HL-60 (cell line): ENCODE measurements around the gene FCHSD2.

Experiments
- DNase-seq, 2 experiments: peaks; one replicate each; pipeline ENCODE4 v3.0.0-alpha.2; 2010 to 2020; ENCODE audit warnings: low read depth in 1 of 2, low spot score in 1 of 2
- H3K27ac ChIP-seq: fragments of 250-450 bp; sonication (Bioruptor Pico); replicated peaks from 2 replicates; pipeline ENCODE4 v1.5.1; 2020; ENCODE audit warnings: mild to moderate bottlenecking, moderate library complexity
- H3K27me3 ChIP-seq: fragments of 250-450 bp; sonication (Bioruptor Pico); 2 replicates; pipeline ENCODE4 v1.5.1; 2021; ENCODE audit warnings: mild to moderate bottlenecking, moderate library complexity; ENCODE audit not compliant: insufficient read depth, poor library complexity, severe bottlenecking
- H3K4me3 ChIP-seq: replicated peaks from 2 replicates; pipeline ENCODE4 v1.5.1; 2011; ENCODE audit warnings: mild to moderate bottlenecking, control low read depth, low read length; ENCODE audit not compliant: insufficient read depth
- GABPA ChIP-seq: IDR thresholded peaks from 2 replicates; pipeline ENCODE4 v1.6.1; 2012; ENCODE audit warnings: low read depth
- POLR2AphosphoS5 ChIP-seq: IDR thresholded peaks from 2 replicates; pipeline ENCODE4 v1.6.1; 2012; ENCODE audit warnings: low read depth
- SPI1 ChIP-seq: IDR thresholded peaks from 2 replicates; pipeline ENCODE4 v1.6.1; 2012; ENCODE audit warnings: low read depth, mild to moderate bottlenecking, borderline replicate concordance
- TF ChIP-seq, protein P1 (sequence below): IDR thresholded peaks from one replicate; pipeline ENCODE4 v1.5.1; 2011; ENCODE audit warnings: low read length, control low read depth, inconsistent platforms; ENCODE audit not compliant: insufficient read depth
- TF ChIP-seq, protein P2 (sequence below): IDR thresholded peaks from 2 replicates; pipeline ENCODE4 v1.6.1; 2012; ENCODE audit warnings: low read depth; ENCODE audit not compliant: insufficient replicate concordance

Gene FCHSD2

DNA sequence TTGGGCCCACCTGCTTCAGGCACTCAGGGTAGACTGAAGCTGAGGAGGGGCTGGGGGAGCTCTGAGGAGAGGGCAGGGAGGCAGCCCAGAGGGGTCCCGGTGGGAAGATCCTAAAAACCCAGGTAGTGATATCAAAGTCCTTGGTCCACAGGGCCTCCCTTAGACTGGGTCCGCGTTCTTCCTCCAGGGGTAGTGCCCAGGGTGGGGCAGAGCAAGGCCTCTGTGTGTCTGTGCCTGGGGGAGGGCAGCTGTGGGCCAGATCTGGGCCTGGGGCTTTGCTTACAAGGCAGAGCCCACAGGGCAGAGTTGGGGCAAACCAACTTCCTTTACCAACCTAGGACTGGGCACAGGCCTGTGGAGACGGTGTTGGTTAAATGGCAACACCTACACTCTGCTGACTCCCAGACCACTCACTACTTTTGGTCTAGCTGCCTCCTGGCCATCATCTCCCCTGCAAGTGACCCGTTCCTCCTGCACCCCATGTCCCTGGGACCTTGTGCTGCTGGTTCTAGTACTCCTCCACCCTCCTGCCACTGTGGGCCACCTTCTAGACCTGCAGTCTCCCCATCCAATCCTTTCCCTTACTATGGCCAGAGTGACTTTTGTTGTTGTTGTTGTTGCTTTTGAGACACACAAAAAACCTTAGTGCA is 312.1 kb downstream of the FCHSD2 start:
- no peak for DNase-seq
- H3K27ac ChIP-seq, result no peak overlapping the region
- H3K4me3 ChIP-seq, result no peak overlapping the region
- TF ChIP-seq, protein P1, sequence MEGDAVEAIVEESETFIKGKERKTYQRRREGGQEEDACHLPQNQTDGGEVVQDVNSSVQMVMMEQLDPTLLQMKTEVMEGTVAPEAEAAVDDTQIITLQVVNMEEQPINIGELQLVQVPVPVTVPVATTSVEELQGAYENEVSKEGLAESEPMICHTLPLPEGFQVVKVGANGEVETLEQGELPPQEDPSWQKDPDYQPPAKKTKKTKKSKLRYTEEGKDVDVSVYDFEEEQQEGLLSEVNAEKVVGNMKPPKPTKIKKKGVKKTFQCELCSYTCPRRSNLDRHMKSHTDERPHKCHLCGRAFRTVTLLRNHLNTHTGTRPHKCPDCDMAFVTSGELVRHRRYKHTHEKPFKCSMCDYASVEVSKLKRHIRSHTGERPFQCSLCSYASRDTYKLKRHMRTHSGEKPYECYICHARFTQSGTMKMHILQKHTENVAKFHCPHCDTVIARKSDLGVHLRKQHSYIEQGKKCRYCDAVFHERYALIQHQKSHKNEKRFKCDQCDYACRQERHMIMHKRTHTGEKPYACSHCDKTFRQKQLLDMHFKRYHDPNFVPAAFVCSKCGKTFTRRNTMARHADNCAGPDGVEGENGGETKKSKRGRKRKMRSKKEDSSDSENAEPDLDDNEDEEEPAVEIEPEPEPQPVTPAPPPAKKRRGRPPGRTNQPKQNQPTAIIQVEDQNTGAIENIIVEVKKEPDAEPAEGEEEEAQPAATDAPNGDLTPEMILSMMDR, result no peak
- TF ChIP-seq GABPA (no peak), POLR2AphosphoS5 (no peak; the same call in 1 of the 2 replicates), SPI1 (no peak)
- TF ChIP-seq, protein P2, sequence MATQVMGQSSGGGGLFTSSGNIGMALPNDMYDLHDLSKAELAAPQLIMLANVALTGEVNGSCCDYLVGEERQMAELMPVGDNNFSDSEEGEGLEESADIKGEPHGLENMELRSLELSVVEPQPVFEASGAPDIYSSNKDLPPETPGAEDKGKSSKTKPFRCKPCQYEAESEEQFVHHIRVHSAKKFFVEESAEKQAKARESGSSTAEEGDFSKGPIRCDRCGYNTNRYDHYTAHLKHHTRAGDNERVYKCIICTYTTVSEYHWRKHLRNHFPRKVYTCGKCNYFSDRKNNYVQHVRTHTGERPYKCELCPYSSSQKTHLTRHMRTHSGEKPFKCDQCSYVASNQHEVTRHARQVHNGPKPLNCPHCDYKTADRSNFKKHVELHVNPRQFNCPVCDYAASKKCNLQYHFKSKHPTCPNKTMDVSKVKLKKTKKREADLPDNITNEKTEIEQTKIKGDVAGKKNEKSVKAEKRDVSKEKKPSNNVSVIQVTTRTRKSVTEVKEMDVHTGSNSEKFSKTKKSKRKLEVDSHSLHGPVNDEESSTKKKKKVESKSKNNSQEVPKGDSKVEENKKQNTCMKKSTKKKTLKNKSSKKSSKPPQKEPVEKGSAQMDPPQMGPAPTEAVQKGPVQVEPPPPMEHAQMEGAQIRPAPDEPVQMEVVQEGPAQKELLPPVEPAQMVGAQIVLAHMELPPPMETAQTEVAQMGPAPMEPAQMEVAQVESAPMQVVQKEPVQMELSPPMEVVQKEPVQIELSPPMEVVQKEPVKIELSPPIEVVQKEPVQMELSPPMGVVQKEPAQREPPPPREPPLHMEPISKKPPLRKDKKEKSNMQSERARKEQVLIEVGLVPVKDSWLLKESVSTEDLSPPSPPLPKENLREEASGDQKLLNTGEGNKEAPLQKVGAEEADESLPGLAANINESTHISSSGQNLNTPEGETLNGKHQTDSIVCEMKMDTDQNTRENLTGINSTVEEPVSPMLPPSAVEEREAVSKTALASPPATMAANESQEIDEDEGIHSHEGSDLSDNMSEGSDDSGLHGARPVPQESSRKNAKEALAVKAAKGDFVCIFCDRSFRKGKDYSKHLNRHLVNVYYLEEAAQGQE, result no peak
- no peaks in the 10 kb centered on the region for H3K27me3 ChIP-seq

DNA sequence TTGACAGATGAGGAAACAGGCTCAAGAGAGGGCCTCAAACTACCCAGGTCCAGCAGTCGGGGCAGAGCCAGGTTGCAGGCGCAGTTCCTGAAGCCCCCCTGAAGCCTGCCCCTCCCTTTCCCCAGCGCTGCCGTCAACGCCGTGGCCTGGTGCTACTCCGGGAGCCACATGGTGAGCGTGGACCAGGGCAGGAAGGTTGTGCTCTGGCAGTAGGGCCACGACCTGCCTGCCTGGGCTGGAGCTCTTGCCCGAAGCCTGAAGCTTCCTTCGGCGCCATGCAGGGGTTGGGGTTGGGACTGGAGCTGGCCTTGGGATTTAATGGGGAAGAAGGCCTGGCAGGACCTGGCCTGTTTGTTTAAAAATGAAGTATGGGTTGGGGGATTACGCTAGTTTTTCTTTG is 312.9 kb downstream of the FCHSD2 start:
- no peaks in the 10 kb centered on the region for H3K27me3 ChIP-seq
- no peak overlapping the region for H3K27ac ChIP-seq
- H3K4me3 ChIP-seq, result no peak overlapping the region
- DNase-seq, result no peak
- TF ChIP-seq, protein P1, result no peak
- TF ChIP-seq, protein P2, result no peak
- TF ChIP-seq GABPA (no peak), POLR2AphosphoS5 (no peak), SPI1 (no peak)

DNA sequence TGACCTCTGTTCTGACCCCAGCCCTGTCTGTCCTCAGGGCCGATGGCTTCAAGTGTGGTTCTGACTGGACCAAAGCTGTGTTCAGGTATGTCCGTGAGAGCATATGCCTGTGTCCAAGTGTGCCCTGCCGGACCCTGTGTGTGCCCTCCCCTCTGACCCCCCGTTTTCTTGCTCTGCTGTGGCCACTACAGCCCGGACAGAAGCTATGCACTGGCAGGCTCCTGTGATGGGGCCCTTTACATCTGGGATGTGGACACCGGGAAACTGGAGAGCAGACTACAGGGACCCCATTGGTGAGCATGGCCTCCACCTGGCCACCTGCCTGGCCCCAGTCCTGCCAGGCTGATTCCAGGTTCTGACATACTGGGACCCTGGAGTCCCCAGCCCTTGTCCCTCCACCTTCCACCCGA is 313.4 kb downstream of the FCHSD2 start:
- Histone ChIP-seq H3K4me3 (no peak overlapping the region), H3K27ac (no peak overlapping the region), H3K27me3 (no peaks in the 10 kb centered on the region)
- TF ChIP-seq, protein P1, result no peak
- TF ChIP-seq SPI1 (no peak), GABPA (no peak), POLR2AphosphoS5 (no peak)
- TF ChIP-seq, protein P2, result no peak
- DNase-seq, result no peak
